BJ (cell line): ENCODE measurements around the gene LINC00237. TPM values are rescaled to one million over a fixed set of nuclear protein-coding genes. Genes with fewer than 3 reads are reported as not detected.

Experiments used
- CTCF ChIA-PET: fragments of 350-600 bp; formaldehyde crosslinking; extraction: SDS; loops from one replicate; lab custom pipeline; 2021; ENCODE audit warnings: antibody characterized with exemption, inconsistent platforms; lab: Yijun Ruan, JAX
- POLR2A ChIA-PET: fragments of 300-600 bp; sonication (Branson Sonifier 250); formaldehyde crosslinking; extraction: SDS; loops from one replicate; lab custom pipeline; 2021; ENCODE audit warnings: antibody characterized with exemption; lab: Charles Lee
- DNase-seq: peaks from one replicate; pipeline ENCODE4 v3.0.0-alpha.2; 2011; ENCODE audit warnings: low read depth
- H3K27me3 ChIP-seq: 2 replicates; pipeline ENCODE4 v1.6.0; 2011; ENCODE audit warnings: low read length; ENCODE audit not compliant: control insufficient read depth, insufficient read depth
- H3K36me3 ChIP-seq: 2 replicates; pipeline ENCODE4 v1.5.1; 2011; ENCODE audit warnings: low read length; ENCODE audit not compliant: control insufficient read depth, insufficient read depth
- H3K4me3 ChIP-seq: 2 replicates; pipeline ENCODE4 v1.5.1; 2011; ENCODE audit warnings: low read depth, mild to moderate bottlenecking, control low read depth, low read length
- polyA plus RNA-seq: library from polyadenylated mRNA; depleted of rRNA; stranded (reverse); fragments of >200 nt; gene quantifications from 2 replicates; pipeline ENCODE4 v1.2.3, GENCODE V29; 2011
- TF ChIP-seq, protein P1 (sequence below): IDR thresholded peaks from 2 replicates; pipeline ENCODE4 v1.5.1; 2011; ENCODE audit warnings: low read depth, mild to moderate bottlenecking, control low read depth, inconsistent platforms, low read length, moderate library complexity; ENCODE audit not compliant: insufficient read depth

LINC00237 gene
- polyA plus RNA-seq, 1 experiment: not detected

DNA sequence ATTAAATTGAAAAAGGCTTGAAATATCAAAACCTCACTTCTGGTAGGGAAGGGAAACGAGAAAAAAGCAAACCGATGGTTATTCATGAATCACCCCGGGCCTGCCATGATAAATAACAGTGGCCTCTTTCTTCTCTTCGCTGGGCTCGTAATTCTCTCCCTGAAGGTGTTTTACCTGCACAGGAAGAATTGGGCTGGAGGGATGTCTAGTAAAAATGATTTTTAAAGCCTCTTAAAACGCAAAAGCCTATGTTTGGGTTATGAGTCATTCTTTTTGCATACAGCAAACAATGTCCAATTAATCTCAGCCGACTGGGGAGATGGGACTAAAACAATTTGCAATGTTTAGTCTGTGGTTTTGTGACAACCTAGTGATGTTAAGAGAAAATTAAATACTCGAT is 16.8 kb downstream of the LINC00237 start:
- POLR2A ChIA-PET: no interaction called here
- CTCF ChIA-PET: no interaction called here
- no peak overlapping the region for H3K4me3 ChIP-seq
- no peaks in the 10 kb centered on the region for H3K36me3 ChIP-seq
- DNase-seq: no peak
- H3K27me3 ChIP-seq: peaks cover 14% of the 10 kb centered on the region
- TF ChIP-seq, protein P1, sequence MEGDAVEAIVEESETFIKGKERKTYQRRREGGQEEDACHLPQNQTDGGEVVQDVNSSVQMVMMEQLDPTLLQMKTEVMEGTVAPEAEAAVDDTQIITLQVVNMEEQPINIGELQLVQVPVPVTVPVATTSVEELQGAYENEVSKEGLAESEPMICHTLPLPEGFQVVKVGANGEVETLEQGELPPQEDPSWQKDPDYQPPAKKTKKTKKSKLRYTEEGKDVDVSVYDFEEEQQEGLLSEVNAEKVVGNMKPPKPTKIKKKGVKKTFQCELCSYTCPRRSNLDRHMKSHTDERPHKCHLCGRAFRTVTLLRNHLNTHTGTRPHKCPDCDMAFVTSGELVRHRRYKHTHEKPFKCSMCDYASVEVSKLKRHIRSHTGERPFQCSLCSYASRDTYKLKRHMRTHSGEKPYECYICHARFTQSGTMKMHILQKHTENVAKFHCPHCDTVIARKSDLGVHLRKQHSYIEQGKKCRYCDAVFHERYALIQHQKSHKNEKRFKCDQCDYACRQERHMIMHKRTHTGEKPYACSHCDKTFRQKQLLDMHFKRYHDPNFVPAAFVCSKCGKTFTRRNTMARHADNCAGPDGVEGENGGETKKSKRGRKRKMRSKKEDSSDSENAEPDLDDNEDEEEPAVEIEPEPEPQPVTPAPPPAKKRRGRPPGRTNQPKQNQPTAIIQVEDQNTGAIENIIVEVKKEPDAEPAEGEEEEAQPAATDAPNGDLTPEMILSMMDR: no peak

GRCh38 chr20:21087862-21088540 is 18.2 kb downstream of the LINC00237 start:
- DNase-seq: no peak
- ChIA-PET POLR2A (no interaction called here), CTCF (no interaction called here)
- peaks cover 14% of the 10 kb centered on the region for H3K27me3 ChIP-seq
- TF ChIP-seq, protein P1: no peak
- no peak overlapping the region for H3K4me3 ChIP-seq
- H3K36me3 ChIP-seq: no peaks in the 10 kb centered on the region

GRCh38 chr20:21083825-21084325 is 22.3 kb downstream of the LINC00237 start:
- ChIA-PET CTCF (interaction anchor here (1.6 kb wide), 1 partner anchor 16 kb away, joined by 4 read pairs; no protein-coding TSS in a partner anchor), POLR2A (no interaction called here)
- TF ChIP-seq, protein P1: no peak
- no peaks in the 10 kb centered on the region for H3K27me3 ChIP-seq
- H3K4me3 ChIP-seq: no peak overlapping the region
- no peak for DNase-seq
- H3K36me3 ChIP-seq: no peaks in the 10 kb centered on the region

GRCh38 chr20:21082584-21082983 is 23.6 kb downstream of the LINC00237 start:
- ChIA-PET POLR2A (no interaction called here), CTCF (interaction anchor here (0.5 to 0.6 kb wide), 2 partner anchors 13 to 203 kb away, joined by 3 read pairs; no protein-coding TSS in a partner anchor)
- H3K4me3 ChIP-seq: no peak overlapping the region
- no peaks in the 10 kb centered on the region for H3K36me3 ChIP-seq
- DNase-seq: no peak
- H3K27me3 ChIP-seq: no peaks in the 10 kb centered on the region
- TF ChIP-seq, protein P1: no peak

GRCh38 chr20:21077809-21078345 is 28.3 kb downstream of the LINC00237 start:
- no peaks in the 10 kb centered on the region for H3K36me3 ChIP-seq
- no peak overlapping the region for H3K4me3 ChIP-seq
- TF ChIP-seq, protein P1: no peak
- no peaks in the 10 kb centered on the region for H3K27me3 ChIP-seq
- DNase-seq: no peak
- ChIA-PET CTCF (no interaction called here), POLR2A (no interaction called here)
